ENCODE data around the gene BNC2. TPM values are rescaled to one million over a fixed set of nuclear protein-coding genes. Genes with fewer than 3 reads are reported as not detected.

The BNC2 gene
- total RNA-seq, 2 donors from 2014 or later: 0.32 TPM; not detected in 1

GRCh38 chr9:16475996-16476395 lies 394.5 kb downstream of the BNC2 start:
- Mint-ChIP-seq H3K4me1 (ENCODE audit: low read depth) (no peaks in the 10 kb centered on the region), H3K36me3 (ENCODE audit: insufficient read depth in 2 of 2) (no peaks in the 10 kb centered on the region), H3K27me3 (ENCODE audit: low read depth) (no peaks in the 10 kb centered on the region), H3K4me3 (no peak overlapping the region), H3K9me3 (no peaks in the 10 kb centered on the region), H3K27ac (no peak overlapping the region)
- ATAC-seq (replicated peaks in 1 of 2) (no peak), DNase-seq (no peak)

- no peak overlapping the region for H3K4me3 Mint-ChIP-seq
- H3K27ac Mint-ChIP-seq: no peak overlapping the region
- DNase-seq (no peak), ATAC-seq (replicated peaks in 1 of 2) (no peak)
- H3K4me1 Mint-ChIP-seq (ENCODE audit: low read depth): no peaks in the 10 kb centered on the region
- H3K36me3 Mint-ChIP-seq (ENCODE audit: insufficient read depth in 2 of 2): no peaks in the 10 kb centered on the region
- H3K27me3 Mint-ChIP-seq (ENCODE audit: low read depth): no peaks in the 10 kb centered on the region
- no peaks in the 10 kb centered on the region for H3K9me3 Mint-ChIP-seq
Observed at GRCh38 chr9:16475257-16475656, 395.2 kb downstream of the BNC2 start.

- no peak overlapping the region for H3K27ac Mint-ChIP-seq
- no peaks in the 10 kb centered on the region for H3K36me3 Mint-ChIP-seq (ENCODE audit: insufficient read depth in 2 of 2)
- H3K4me3 Mint-ChIP-seq: no peak overlapping the region
- no peak for ATAC-seq (replicated peaks in 1 of 2)
- H3K9me3 Mint-ChIP-seq: peaks cover 0 to 2% of the 10 kb centered on the region in 2 donors
- H3K27me3 Mint-ChIP-seq (ENCODE audit: low read depth): no peaks in the 10 kb centered on the region
- H3K4me1 Mint-ChIP-seq (ENCODE audit: low read depth): no peaks in the 10 kb centered on the region
- no peak for DNase-seq
Observed at GRCh38 chr9:16469184-16469583, 401.3 kb downstream of the BNC2 start.

- Mint-ChIP-seq H3K4me1 (ENCODE audit: low read depth) (no peaks in the 10 kb centered on the region), H3K36me3 (ENCODE audit: insufficient read depth in 2 of 2) (no peaks in the 10 kb centered on the region), H3K27ac (no peak overlapping the region), H3K27me3 (ENCODE audit: low read depth) (no peaks in the 10 kb centered on the region), H3K4me3 (no peak overlapping the region), H3K9me3 (peaks cover 1 to 4% of the 10 kb centered on the region in 2 donors)
- DNase-seq: no peak
- no peak for ATAC-seq (replicated peaks in 1 of 2)
Observed at GRCh38 chr9:16461851-16462250, 408.6 kb downstream of the BNC2 start.

GRCh38 chr9:16461137-16461840 lies 409.2 kb downstream of the BNC2 start:
- Mint-ChIP-seq H3K4me1 (ENCODE audit: low read depth) (no peaks in the 10 kb centered on the region), H3K36me3 (ENCODE audit: insufficient read depth in 2 of 2) (no peaks in the 10 kb centered on the region), H3K27me3 (ENCODE audit: low read depth) (no peaks in the 10 kb centered on the region), H3K4me3 (no peak overlapping the region), H3K9me3 (peaks cover 1 to 4% of the 10 kb centered on the region in 2 donors), H3K27ac (no peak overlapping the region)
- no peak for DNase-seq
- no peak for ATAC-seq (replicated peaks in 1 of 2)

- ATAC-seq (replicated peaks in 1 of 2) (no peak), DNase-seq (no peak)
- H3K36me3 Mint-ChIP-seq (ENCODE audit: insufficient read depth in 2 of 2): no peaks in the 10 kb centered on the region
- no peak overlapping the region for H3K4me3 Mint-ChIP-seq
- H3K4me1 Mint-ChIP-seq (ENCODE audit: low read depth): no peaks in the 10 kb centered on the region
- H3K9me3 Mint-ChIP-seq: peaks cover 1 to 4% of the 10 kb centered on the region in 2 donors
- no peak overlapping the region for H3K27ac Mint-ChIP-seq
- no peaks in the 10 kb centered on the region for H3K27me3 Mint-ChIP-seq (ENCODE audit: low read depth)
Observed at GRCh38 chr9:16460696-16461095, 409.8 kb downstream of the BNC2 start.

GRCh38 chr9:16459421-16460148 lies 410.9 kb downstream of the BNC2 start:
- H3K27ac Mint-ChIP-seq: no peak overlapping the region
- ATAC-seq (replicated peaks in 1 of 2) (no peak), DNase-seq (no peak)
- H3K4me1 Mint-ChIP-seq (ENCODE audit: low read depth): no peaks in the 10 kb centered on the region
- H3K9me3 Mint-ChIP-seq: peaks cover 1% of the 10 kb centered on the region in 2 donors
- H3K4me3 Mint-ChIP-seq: no peak overlapping the region
- H3K27me3 Mint-ChIP-seq (ENCODE audit: low read depth): no peaks in the 10 kb centered on the region
- no peaks in the 10 kb centered on the region for H3K36me3 Mint-ChIP-seq (ENCODE audit: insufficient read depth in 2 of 2)

GRCh38 chr9:16458696-16459420 lies 411.6 kb downstream of the BNC2 start:
- Mint-ChIP-seq H3K9me3 (peaks cover 1% of the 10 kb centered on the region in 2 donors), H3K36me3 (ENCODE audit: insufficient read depth in 2 of 2) (no peaks in the 10 kb centered on the region), H3K27me3 (ENCODE audit: low read depth) (no peaks in the 10 kb centered on the region), H3K4me3 (no peak overlapping the region), H3K4me1 (ENCODE audit: low read depth) (no peaks in the 10 kb centered on the region), H3K27ac (no peak overlapping the region)
- no peak for DNase-seq
- ATAC-seq (replicated peaks in 1 of 2): no peak

GRCh38 chr9:16455842-16456241 lies 414.6 kb downstream of the BNC2 start:
- Mint-ChIP-seq H3K27me3 (ENCODE audit: low read depth) (no peaks in the 10 kb centered on the region), H3K4me3 (no peak overlapping the region), H3K4me1 (ENCODE audit: low read depth) (no peaks in the 10 kb centered on the region), H3K27ac (no peak overlapping the region), H3K36me3 (ENCODE audit: insufficient read depth in 2 of 2) (peaks cover 0 to 2% of the 10 kb centered on the region in 2 donors), H3K9me3 (peaks cover 0 to 4% of the 10 kb centered on the region in 2 donors)
- ATAC-seq (replicated peaks in 1 of 2): no peak
- DNase-seq: no peak

- H3K36me3 Mint-ChIP-seq (ENCODE audit: insufficient read depth in 2 of 2): peaks cover 0 to 2% of the 10 kb centered on the region in 2 donors
- H3K27me3 Mint-ChIP-seq (ENCODE audit: low read depth): no peaks in the 10 kb centered on the region
- no peak overlapping the region for H3K27ac Mint-ChIP-seq
- no peak for ATAC-seq (replicated peaks in 1 of 2)
- no peak overlapping the region for H3K4me3 Mint-ChIP-seq
- H3K9me3 Mint-ChIP-seq: peaks cover 0 to 3% of the 10 kb centered on the region in 2 donors
- no peaks in the 10 kb centered on the region for H3K4me1 Mint-ChIP-seq (ENCODE audit: low read depth)
- no peak for DNase-seq
Observed at GRCh38 chr9:16453390-16453789, 417.1 kb downstream of the BNC2 start.

- no peaks in the 10 kb centered on the region for H3K4me1 Mint-ChIP-seq (ENCODE audit: low read depth)
- H3K27ac Mint-ChIP-seq: no peak overlapping the region
- ATAC-seq (replicated peaks in 1 of 2) (no peak), DNase-seq (no peak)
- H3K4me3 Mint-ChIP-seq: no peak overlapping the region
- peaks cover 0 to 3% of the 10 kb centered on the region in 2 donors for H3K9me3 Mint-ChIP-seq
- peaks cover 0 to 2% of the 10 kb centered on the region in 2 donors for H3K36me3 Mint-ChIP-seq (ENCODE audit: insufficient read depth in 2 of 2)
- H3K27me3 Mint-ChIP-seq (ENCODE audit: low read depth): no peaks in the 10 kb centered on the region
Observed at GRCh38 chr9:16450578-16450977, 419.9 kb downstream of the BNC2 start.

- DNase-seq: no peak
- no peak for ATAC-seq (replicated peaks in 1 of 2)
- peaks cover 0 to 2% of the 10 kb centered on the region in 2 donors for H3K36me3 Mint-ChIP-seq (ENCODE audit: insufficient read depth in 2 of 2)
- H3K9me3 Mint-ChIP-seq: peaks cover 0 to 3% of the 10 kb centered on the region in 2 donors
- no peaks in the 10 kb centered on the region for H3K27me3 Mint-ChIP-seq (ENCODE audit: low read depth)
- no peak overlapping the region for H3K4me3 Mint-ChIP-seq
- H3K27ac Mint-ChIP-seq: no peak overlapping the region
- no peaks in the 10 kb centered on the region for H3K4me1 Mint-ChIP-seq (ENCODE audit: low read depth)
Observed at GRCh38 chr9:16450043-16450442, 420.4 kb downstream of the BNC2 start.

- Mint-ChIP-seq H3K4me1 (ENCODE audit: low read depth) (no peaks in the 10 kb centered on the region), H3K27me3 (ENCODE audit: low read depth) (no peaks in the 10 kb centered on the region), H3K9me3 (peaks cover 0 to 3% of the 10 kb centered on the region in 2 donors), H3K36me3 (ENCODE audit: insufficient read depth in 2 of 2) (peaks cover 0 to 2% of the 10 kb centered on the region in 2 donors), H3K27ac (no peak overlapping the region), H3K4me3 (no peak overlapping the region)
- DNase-seq: no peak
- ATAC-seq (replicated peaks in 1 of 2): no peak
Observed at GRCh38 chr9:16449076-16449730, 421.3 kb downstream of the BNC2 start.
